HG02571 (cell line): ENCODE data around the gene DHRS4.
A peak's percentile ranks its signal among the peaks of the same experiment; 100 is the strongest.
"Not testable (repeated sequence)": the region's sequence is repeated elsewhere in the genome, so short reads cannot be mapped to it uniquely, and the experiment has no call there.

Experiments
- ATAC-seq: cut with Tn5 transposase; IDR thresholded peaks from one replicate; pipeline ENCODE4 v1.9.1; 2021; ENCODE audit warnings: mild to moderate bottlenecking, moderate library complexity; ENCODE audit not compliant: unreplicated experiment

Gene DHRS4

DNA sequence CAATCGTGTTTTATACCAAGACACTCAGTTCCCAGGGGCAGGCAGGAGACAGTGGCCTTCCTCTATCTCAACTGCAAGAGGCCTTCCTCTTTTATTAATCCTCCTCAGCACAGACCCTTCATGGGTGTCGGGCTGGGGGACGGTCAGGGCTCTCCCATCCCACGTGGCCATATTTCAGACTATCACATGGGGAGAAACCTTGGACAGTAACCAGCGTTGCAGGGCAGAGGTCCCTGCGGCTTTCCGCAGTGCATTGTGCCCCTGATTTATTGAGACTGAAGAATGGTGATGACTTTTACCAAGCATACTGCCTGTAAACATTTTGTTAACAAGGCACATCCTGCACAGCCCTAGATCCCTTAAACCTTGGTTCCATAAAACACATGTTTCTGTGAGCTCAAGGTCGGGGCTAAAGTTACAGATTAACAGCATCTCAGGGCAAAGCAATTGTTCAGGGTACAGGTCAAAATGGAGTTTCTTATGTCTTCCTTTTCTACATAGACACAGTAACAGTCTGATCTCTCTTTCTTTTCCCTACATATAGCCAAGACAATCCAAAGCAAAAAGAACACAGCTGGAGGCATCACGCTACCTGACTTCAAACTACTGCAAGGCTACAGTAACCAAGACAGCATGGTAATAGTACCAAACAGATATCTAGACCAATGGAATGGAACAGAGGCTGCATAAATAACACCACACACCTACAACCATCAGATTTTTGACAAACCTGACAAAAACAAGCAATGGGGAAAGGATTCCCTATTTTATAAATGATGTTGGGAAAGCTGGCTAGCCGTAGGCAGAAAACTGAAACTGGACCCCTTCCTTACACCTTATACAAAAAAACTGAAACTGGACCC, 28.6 kb downstream of the DHRS4 start:
- not testable (repeated sequence) for ATAC-seq

- ATAC-seq, result no peak
Measured at GRCh38 chr14:23984891-23985602, 31.5 kb downstream of the DHRS4 start.

GRCh38 chr14:23988223-23988606, 34.6 kb downstream of the DHRS4 start:
- peak; percentile 7 for ATAC-seq

- ATAC-seq, result peak; percentile 90
Measured at GRCh38 chr14:23988607-23989363, 35.2 kb downstream of the DHRS4 start, which contains the start of gene DHRS4L2. Gene DHRS4L2 (plus strand): TSS chr14:23988929. CDS start chr14:23988948, 19 bp downstream.

DNA sequence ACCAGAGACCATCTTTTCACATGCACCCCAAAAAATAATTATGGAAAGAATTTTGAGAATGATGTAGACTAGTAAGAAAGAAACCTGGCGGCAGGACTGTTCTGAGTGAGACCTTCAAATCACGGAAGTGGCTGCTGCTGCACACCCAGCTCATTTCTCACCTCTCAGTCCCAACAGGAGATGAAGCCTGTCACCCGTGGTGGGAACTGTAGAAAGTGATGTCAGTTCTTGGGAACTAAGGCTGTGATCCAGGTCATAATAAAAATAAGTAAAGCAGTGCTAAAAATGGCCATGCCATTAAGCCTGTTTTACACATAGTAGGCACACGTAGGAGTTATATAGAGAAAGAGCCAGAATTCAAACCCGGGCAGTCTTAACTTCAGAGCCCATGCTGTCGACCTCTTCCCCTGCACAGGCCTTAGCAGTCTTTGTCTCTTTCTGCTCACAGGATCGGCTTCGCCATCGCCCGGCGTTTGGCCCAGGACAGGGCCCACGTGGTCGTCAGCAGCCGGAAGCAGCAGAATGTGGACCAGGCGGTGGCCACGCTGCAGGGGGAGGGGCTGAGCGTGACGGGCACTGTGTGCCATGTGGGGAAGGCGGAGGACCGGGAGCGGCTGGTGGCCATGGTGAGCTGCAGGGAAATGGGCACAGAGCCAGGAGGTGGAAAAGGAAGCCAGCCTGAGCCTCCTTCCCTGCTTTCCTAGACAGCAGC, 36.3 kb downstream of the DHRS4 start:
- not testable (repeated sequence) for ATAC-seq

- not testable (repeated sequence) for ATAC-seq
Measured at GRCh38 chr14:23990961-23991360, 37.4 kb downstream of the DHRS4 start.

DNA sequence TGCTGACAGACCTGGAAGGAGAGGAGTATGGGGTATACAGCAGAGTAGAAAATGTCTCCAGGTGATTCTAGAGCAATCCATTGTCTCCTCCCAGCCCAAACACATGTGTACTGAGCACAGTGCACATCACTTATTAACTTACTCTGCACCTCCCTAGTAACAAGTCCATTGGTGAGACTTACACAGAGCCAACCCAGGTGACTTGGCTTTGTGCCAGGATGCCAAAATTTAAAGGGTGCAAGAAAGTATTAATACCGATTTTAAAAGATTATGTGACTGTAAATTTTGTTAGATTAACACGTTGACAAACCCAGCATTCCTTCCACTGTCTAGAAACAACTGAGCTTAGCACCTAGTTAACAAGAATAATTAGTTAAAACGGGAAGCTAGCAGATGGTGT, 39.5 kb downstream of the DHRS4 start:
- not testable (repeated sequence) for ATAC-seq

DNA sequence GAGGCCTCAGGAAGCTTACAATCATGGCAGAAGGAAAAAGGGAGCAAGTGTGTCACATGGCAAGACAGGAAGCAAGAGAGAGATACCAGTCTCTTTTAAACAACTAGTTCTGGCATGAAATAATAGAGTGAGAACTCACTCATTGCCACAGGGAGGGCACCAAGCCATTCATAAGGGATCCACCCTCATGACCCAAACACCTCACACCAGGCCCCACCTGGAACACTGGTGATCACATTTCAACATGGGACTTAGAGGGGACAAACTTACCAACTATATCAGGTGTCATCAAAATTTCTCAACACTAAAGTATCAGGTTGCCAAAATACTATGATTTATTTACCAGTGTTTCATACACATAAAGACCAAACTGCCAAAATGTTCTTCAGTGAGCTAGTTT, 42.4 kb downstream of the DHRS4 start:
- ATAC-seq, result not testable (repeated sequence)

DNA sequence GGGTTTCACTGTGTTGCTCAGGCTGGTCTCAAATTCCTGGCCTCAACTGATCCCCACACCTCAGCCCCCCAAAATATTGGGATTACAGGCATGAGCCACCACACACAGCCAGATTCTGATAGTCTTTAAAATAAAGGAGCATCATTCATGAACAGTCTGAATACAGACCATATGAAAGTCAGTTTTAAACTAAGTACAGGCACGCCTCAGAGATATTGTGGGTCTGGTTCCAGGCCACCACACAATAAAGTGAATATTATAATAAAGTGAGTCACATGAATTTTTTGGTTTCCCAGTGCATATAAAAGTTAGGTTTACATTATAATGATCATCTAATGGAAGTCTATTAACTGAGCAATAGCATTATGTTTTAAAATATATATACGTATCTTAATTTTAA, 43.3 kb downstream of the DHRS4 start:
- not testable (repeated sequence) for ATAC-seq

GRCh38 chr14:23999640-24000039, 46.1 kb downstream of the DHRS4 start:
- ATAC-seq, result not testable (repeated sequence)

- not testable (repeated sequence) for ATAC-seq
Measured at GRCh38 chr14:24001078-24001477, 47.5 kb downstream of the DHRS4 start.

GRCh38 chr14:24001679-24002078, 48.1 kb downstream of the DHRS4 start:
- not testable (repeated sequence) for ATAC-seq

DNA sequence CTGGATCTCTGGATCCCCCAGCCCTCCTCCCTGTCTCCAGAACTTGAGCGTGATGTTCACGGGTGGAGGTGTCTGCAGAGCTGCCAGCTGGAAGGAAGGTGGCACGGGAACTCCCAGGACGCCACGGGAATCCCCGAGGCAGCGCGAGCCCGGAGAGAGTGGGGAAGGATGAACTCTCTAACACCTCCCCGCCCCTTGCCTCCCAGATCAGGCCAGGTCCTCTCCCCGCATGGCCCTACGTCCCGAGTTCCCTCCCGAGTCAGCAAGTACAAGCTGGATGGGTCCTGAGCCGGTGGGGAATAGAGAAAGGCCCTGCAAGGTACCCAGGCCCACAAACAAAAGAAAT, 52.9 kb downstream of the DHRS4 start:
- ATAC-seq, result not testable (repeated sequence)

- not testable (repeated sequence) for ATAC-seq
Measured at GRCh38 chr14:24006817-24007652, 53.5 kb downstream of the DHRS4 start.

DNA sequence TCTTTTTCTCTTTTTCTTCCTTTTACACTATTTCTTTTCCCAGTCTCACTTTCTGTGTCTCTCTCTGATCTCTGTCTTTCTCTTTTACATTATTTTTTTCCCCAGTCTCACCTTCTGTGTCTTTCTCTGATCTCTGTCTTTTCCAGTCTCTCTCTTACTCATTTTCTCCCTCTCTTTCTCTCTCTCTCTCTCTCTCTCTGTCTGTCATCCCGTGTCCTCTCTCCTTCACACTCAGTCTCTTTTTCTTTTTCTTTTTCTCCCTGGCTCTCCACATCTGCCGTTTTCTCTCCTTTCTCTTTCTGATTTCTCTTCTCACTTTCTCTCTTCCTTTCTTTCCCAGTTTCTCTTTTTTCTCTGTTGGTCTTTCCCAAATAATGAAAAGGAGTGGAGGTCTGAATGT, 57.5 kb downstream of the DHRS4 start:
- no peak for ATAC-seq

DNA sequence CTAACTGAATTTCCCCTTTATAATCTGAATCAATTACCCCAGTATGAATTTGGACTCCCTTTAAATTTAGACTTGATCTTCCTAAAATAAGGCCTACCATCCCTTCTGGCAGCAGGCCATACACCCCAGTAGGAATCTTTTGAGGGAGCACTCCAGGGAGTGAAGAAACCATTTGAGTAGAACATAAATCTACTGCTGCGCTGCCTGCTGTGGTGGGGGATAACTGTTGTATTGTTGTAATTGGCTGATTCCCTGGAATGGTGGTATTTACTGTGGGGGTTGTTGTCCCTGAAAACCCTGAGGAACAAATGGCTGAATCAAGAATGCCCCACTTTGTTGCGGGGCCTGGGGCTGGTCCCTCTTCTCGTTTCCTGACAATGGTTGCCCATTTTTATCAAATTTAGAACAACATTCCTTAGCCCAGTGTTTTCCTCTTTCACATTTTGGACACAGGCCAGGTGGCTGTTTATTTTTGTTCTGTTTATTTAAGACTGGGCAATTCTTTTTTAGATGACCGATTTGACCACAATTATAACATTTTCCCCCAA, 59.2 kb downstream of the DHRS4 start:
- ATAC-seq, result not testable (repeated sequence)

DNA sequence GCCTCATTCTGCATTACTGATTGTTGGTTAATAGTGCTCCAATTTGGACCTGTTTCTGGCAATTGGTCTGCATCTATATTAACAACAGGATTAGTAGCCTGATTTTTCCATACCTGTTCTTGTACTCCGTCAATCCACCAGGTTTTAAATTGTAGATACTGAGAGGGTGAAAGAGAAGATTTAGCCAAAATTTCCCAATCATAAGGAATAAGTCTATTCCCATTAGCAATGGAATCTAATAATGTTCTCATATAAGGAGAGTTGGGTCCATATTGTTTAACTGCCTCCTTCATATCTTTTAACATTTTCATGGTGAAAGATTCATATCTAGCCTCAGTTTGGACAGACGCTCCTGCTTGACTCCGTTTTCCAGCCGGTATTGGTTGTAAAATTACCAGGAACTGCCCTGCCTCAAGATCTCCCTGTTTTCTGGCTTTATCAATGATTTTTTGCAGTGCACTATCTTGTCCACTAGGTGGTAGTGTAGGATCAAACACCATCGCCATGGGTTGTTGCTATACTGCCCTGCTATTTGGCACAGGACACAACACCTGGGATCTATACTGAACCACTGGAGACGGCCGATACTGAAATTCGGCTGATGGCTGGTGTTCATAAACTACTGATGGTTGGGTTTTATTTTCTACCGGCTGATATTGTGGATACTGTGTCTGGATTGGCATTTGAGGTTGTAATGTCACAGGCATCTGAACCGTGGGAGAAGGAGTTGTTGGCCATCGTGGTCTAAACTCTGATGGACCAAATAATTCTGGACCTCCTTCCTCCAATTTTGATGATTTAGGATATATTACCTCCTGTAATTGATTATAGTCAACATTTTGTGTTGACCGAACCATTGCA, 60.3 kb downstream of the DHRS4 start:
- no peak for ATAC-seq

GRCh38 chr14:24015745-24016144, 62.2 kb downstream of the DHRS4 start:
- not testable (repeated sequence) for ATAC-seq
